Activated CD8-positive, alpha-beta T cell treated with anti-CD3 and anti-CD28 coated beads for 36 hours (primary cell): ENCODE results near the gene LARGE2. TPM values are rescaled to one million over a fixed set of nuclear protein-coding genes. Genes with fewer than 3 reads are reported as not detected.

ENCODE experiments used
- ATAC-seq: fragments of 200-7000 bp; cut with Tn5 transposase; one replicate; pipeline ENCODE4 v1.10.0; 2021; ENCODE audit warnings: mild to moderate bottlenecking, moderate library complexity
- CTCF ChIA-PET: fragments of 350-600 bp; sonication (Branson Sonifier 250); formaldehyde crosslinking; loops from one replicate; lab custom pipeline; 2021; ENCODE audit warnings: antibody characterized with exemption; lab: Charles Lee
- POLR2A ChIA-PET: fragments of 350-600 bp; sonication (Branson Sonifier 250); formaldehyde crosslinking; loops from one replicate; lab custom pipeline; 2021; ENCODE audit warnings: antibody characterized with exemption; lab: Charles Lee
- DNase-seq: peaks from one replicate; pipeline ENCODE4 v3.0.0-alpha.2; 2020
- H3K27ac Mint-ChIP-seq: one replicate; pipeline ENCODE4 v1.8.0; 2021; ENCODE audit warnings: mild to moderate bottlenecking, mixed read lengths
- H3K27me3 Mint-ChIP-seq: one replicate; pipeline ENCODE4 v1.8.0; 2021; ENCODE audit warnings: mixed read lengths
- H3K36me3 Mint-ChIP-seq: one replicate; pipeline ENCODE4 v1.8.0; 2021; ENCODE audit warnings: low read depth, mixed read lengths
- H3K4me1 Mint-ChIP-seq: one replicate; pipeline ENCODE4 v1.8.0; 2021; ENCODE audit warnings: low read depth, mixed read lengths
- H3K4me3 Mint-ChIP-seq: one replicate; pipeline ENCODE4 v1.8.0; 2021; ENCODE audit warnings: mild to moderate bottlenecking, moderate library complexity, mixed read lengths
- H3K9me3 Mint-ChIP-seq: one replicate; pipeline ENCODE4 v1.8.0; 2021; ENCODE audit warnings: mixed read lengths
- CTCF ChIP-seq: fragments of 200-600 bp; IDR thresholded peaks from one replicate; pipeline ENCODE4 v1.8.0; 2022; ENCODE audit warnings: antibody characterized with exemption, mild to moderate bottlenecking
- intact Hi-C: fragments of 100-400 bp; cut with micrococcal nuclease; formaldehyde crosslinking; loops from one replicate; pipeline ENCODE4 v1.10.0; 2022
- total RNA-seq, 2 experiments: library from RNA; stranded (reverse); gene quantifications; one replicate each; pipeline ENCODE4 v1.2.3, GENCODE V29; 2021

Gene LARGE2
- total RNA-seq, 2 experiments from 2014 or later = 0.70 to 1.1 TPM

GRCh38 chr11:45907911-45908370, 14.5 kb upstream of the LARGE2 start:
- Mint-ChIP-seq H3K4me3 (no peak overlapping the region), H3K4me1 (peaks cover 6% of the 10 kb centered on the region), H3K27ac (no peak overlapping the region), H3K36me3 (peaks cover 4% of the 10 kb centered on the region), H3K9me3 (no peaks in the 10 kb centered on the region), H3K27me3 (no peaks in the 10 kb centered on the region)
- TF ChIP-seq CTCF = no peak
- DNase-seq = no peak
- ChIA-PET POLR2A (interaction anchor here (1.3 kb wide), 1 partner anchor 10 kb away, joined by 3 read pairs; the partner anchor contains the start of gene PEX16), CTCF (no interaction called here)
- intact Hi-C loops = no loop called here
- ATAC-seq = no peak

GRCh38 chr11:45909594-45910475, 12.6 kb upstream of the LARGE2 start:
- ChIA-PET CTCF (no interaction called here), POLR2A (no interaction called here)
- H3K4me3 Mint-ChIP-seq = no peak overlapping the region
- H3K27ac Mint-ChIP-seq = no peak overlapping the region
- H3K9me3 Mint-ChIP-seq = no peaks in the 10 kb centered on the region
- peaks cover 6% of the 10 kb centered on the region for H3K4me1 Mint-ChIP-seq
- no peak for TF ChIP-seq CTCF
- intact Hi-C loops = no loop called here
- ATAC-seq = no peak
- no peaks in the 10 kb centered on the region for H3K27me3 Mint-ChIP-seq
- no peak for DNase-seq
- peaks cover 4% of the 10 kb centered on the region for H3K36me3 Mint-ChIP-seq

GRCh38 chr11:45910623-45911022, 11.8 kb upstream of the LARGE2 start:
- ChIA-PET CTCF (interaction anchor here (0.8 kb wide), 1 partner anchor 11 kb away, joined by 3 read pairs; no protein-coding TSS in a partner anchor), POLR2A (no interaction called here)
- Mint-ChIP-seq H3K36me3 (peaks cover 7% of the 10 kb centered on the region), H3K4me1 (peaks cover 6% of the 10 kb centered on the region), H3K9me3 (no peaks in the 10 kb centered on the region), H3K27me3 (no peaks in the 10 kb centered on the region), H3K4me3 (no peak overlapping the region), H3K27ac (no peak overlapping the region)
- TF ChIP-seq CTCF = no peak
- intact Hi-C loops = no loop called here
- ATAC-seq (no peak), DNase-seq (no peak)

GRCh38 chr11:45913514-45913913, 8.9 kb upstream of the LARGE2 start:
- H3K27ac Mint-ChIP-seq = no peak overlapping the region
- H3K4me1 Mint-ChIP-seq = peaks cover 12% of the 10 kb centered on the region
- intact Hi-C loops = no loop called here
- ChIA-PET POLR2A (no interaction called here), CTCF (no interaction called here)
- H3K36me3 Mint-ChIP-seq = peaks cover 15% of the 10 kb centered on the region
- H3K27me3 Mint-ChIP-seq = no peaks in the 10 kb centered on the region
- no peak overlapping the region for H3K4me3 Mint-ChIP-seq
- ATAC-seq (no peak), DNase-seq (no peak)
- no peaks in the 10 kb centered on the region for H3K9me3 Mint-ChIP-seq
- no peak for TF ChIP-seq CTCF

GRCh38 chr11:45913942-45914635, 8.4 kb upstream of the LARGE2 start:
- TF ChIP-seq CTCF = no peak
- Mint-ChIP-seq H3K27me3 (no peaks in the 10 kb centered on the region), H3K27ac (no peak overlapping the region), H3K4me1 (peaks cover 14% of the 10 kb centered on the region), H3K9me3 (no peaks in the 10 kb centered on the region), H3K4me3 (no peak overlapping the region), H3K36me3 (peaks cover 15% of the 10 kb centered on the region)
- ATAC-seq (no peak), DNase-seq (no peak)
- CTCF ChIA-PET = no interaction called here
- POLR2A ChIA-PET = no interaction called here
- intact Hi-C loops = no loop called here
